Trophoblast cell (in vitro differentiated cells and primary cell): ENCODE results near the gene C11orf68.

Experiments used
- DNase-seq, 2 donors: peaks; one replicate each; pipeline ENCODE4 v3.0.0-alpha.2; 2016
- H2AFZ ChIP-seq: 2 replicates; pipeline ENCODE4 v1.6.1; 2013; ENCODE audit warnings: low read length, moderate library complexity, mild to moderate bottlenecking; ENCODE audit not compliant: insufficient read depth, poor library complexity
- H2AK5ac ChIP-seq: 2 replicates; pipeline ENCODE4 v1.6.1; 2013; ENCODE audit warnings: mild to moderate bottlenecking, low read length
- H2BK120ac ChIP-seq: 2 replicates; pipeline ENCODE4 v1.6.1; 2013; ENCODE audit warnings: low read length, mild to moderate bottlenecking, moderate library complexity; ENCODE audit not compliant: insufficient read depth, poor library complexity
- H2BK12ac ChIP-seq: 2 replicates; pipeline ENCODE4 v1.6.1; 2013; ENCODE audit warnings: mild to moderate bottlenecking, low read length, moderate library complexity
- H2BK5ac ChIP-seq: 2 replicates; pipeline ENCODE4 v1.6.1; 2013; ENCODE audit warnings: low read length, low read depth, moderate library complexity, mild to moderate bottlenecking; ENCODE audit not compliant: poor library complexity
- H3K14ac ChIP-seq: 2 replicates; pipeline ENCODE4 v1.6.1; 2013; ENCODE audit warnings: mild to moderate bottlenecking, low read length
- H3K18ac ChIP-seq: 2 replicates; pipeline ENCODE4 v1.6.1; 2013; ENCODE audit warnings: mild to moderate bottlenecking, low read length
- H3K23ac ChIP-seq: 2 replicates; pipeline ENCODE4 v1.6.1; 2013; ENCODE audit warnings: low read length
- H3K27ac ChIP-seq: 2 replicates; pipeline ENCODE4 v1.5.1; 2013; ENCODE audit warnings: low read depth, mild to moderate bottlenecking, inconsistent platforms, low read length, moderate library complexity
- H3K27me3 ChIP-seq: 2 replicates; pipeline ENCODE4 v1.6.1; 2013; ENCODE audit warnings: inconsistent platforms, mild to moderate bottlenecking, low read length, moderate library complexity; ENCODE audit not compliant: insufficient read depth
- H3K36me3 ChIP-seq, 2 experiments: 1 replicate in 1 of 2; 2 replicates in 1 of 2; pipeline ENCODE4 v1.6.1; 2013; ENCODE audit warnings: low read length in 2 of 2, mild to moderate bottlenecking in 2 of 2, moderate library complexity in 1 of 2; ENCODE audit not compliant: insufficient read depth in 2 of 2, control insufficient read depth in 1 of 2
- H3K4ac ChIP-seq: 2 replicates; pipeline ENCODE4 v1.6.1; 2013; ENCODE audit warnings: low read depth, mild to moderate bottlenecking, low read length, moderate library complexity
- H3K4me1 ChIP-seq, 2 experiments: 1 replicate in 1 of 2; 2 replicates in 1 of 2; pipeline ENCODE4 v1.6.1; 2013; ENCODE audit warnings: low read length in 2 of 2, mild to moderate bottlenecking in 2 of 2, moderate library complexity in 1 of 2; ENCODE audit not compliant: insufficient read depth in 2 of 2, control insufficient read depth in 1 of 2
- H3K4me2 ChIP-seq: 2 replicates; pipeline ENCODE4 v1.6.1; 2013; ENCODE audit warnings: inconsistent platforms, mild to moderate bottlenecking, low read length, moderate library complexity
- H3K4me3 ChIP-seq: 2 replicates; pipeline ENCODE4 v1.5.1; 2013; ENCODE audit warnings: mild to moderate bottlenecking, low read depth, low read length, inconsistent platforms
- H3K79me1 ChIP-seq: one replicate; pipeline ENCODE4 v1.6.1; 2013; ENCODE audit warnings: low read length
- H3K79me2 ChIP-seq: 2 replicates; pipeline ENCODE4 v1.6.1; 2013; ENCODE audit warnings: low read length, mild to moderate bottlenecking; ENCODE audit not compliant: control insufficient read depth, insufficient read depth, poor library complexity
- H3K9ac ChIP-seq: 2 replicates; pipeline ENCODE4 v1.6.1; 2013; ENCODE audit warnings: mild to moderate bottlenecking, low read length
- H3K9me3 ChIP-seq: 2 replicates; pipeline ENCODE4 v1.6.1; 2013; ENCODE audit warnings: low read depth, mild to moderate bottlenecking, control low read depth, inconsistent platforms, low read length; ENCODE audit not compliant: insufficient read depth
- H4K12ac ChIP-seq: 2 replicates; pipeline ENCODE4 v1.6.1; 2013; ENCODE audit warnings: low read depth, mild to moderate bottlenecking, low read length, moderate library complexity
- H4K8ac ChIP-seq: 2 replicates; pipeline ENCODE4 v1.6.1; 2013; ENCODE audit warnings: low read depth, mild to moderate bottlenecking, low read length, moderate library complexity
- H4K91ac ChIP-seq: one replicate; pipeline ENCODE4 v1.6.1; 2013; ENCODE audit warnings: low read depth, mild to moderate bottlenecking, low read length, moderate library complexity
- WGBS: extraction: QIAGEN DNeasy Blood & Tissue Kit; methylation state at CpG from one replicate; pipeline ENCODE4 v1.1.7; 2013; ENCODE audit warnings: missing lambda C conversion rate; ENCODE audit not compliant: insufficient read length, insufficient coverage; ENCODE audit errors: extremely low coverage; 5-methylcytosine and 5-hydroxymethylcytosine counted together

The C11orf68 gene

DNA sequence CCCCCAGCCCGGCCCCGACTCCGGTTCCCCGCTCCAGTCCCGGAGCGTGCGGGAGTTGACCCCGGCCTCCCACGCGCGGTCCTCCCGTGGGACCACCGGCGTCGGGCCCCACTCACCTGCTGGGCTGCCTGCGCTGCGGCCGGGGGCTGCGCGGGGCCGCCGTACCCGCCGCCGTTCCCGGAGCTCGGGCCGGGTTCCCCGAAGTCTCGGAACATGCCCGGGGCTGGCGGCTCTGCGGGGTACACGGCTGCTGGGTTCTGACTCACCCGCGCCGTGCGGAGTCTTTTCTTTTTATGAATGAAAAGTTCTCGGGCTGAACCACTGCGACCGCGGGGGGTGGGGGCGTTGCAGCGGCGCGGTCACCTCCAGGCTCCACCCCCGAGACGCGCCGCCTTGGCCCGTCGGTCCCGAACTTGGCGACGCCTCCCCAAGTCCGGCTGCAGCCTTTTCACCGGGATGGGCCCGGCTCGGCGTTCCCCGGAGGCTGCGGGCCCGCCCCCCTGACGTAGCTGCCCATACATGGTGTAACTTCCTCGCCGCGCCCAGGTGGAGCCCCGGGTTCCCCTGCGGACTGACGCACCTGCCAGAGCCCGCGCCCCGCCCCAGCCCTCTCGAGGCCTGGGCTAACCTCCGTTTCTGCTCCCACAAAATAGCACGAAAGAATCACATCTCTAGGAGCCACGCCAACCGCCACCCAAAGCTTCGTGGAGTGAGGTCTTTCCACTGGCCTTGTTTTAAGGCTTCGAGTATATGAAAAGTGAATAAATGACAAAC is 18.6 kb downstream of the C11orf68 start, which contains the start of gene FOSL1:
Gene FOSL1 (minus strand): TSS at position 264 of the 774 bp plus-strand sequence. CDS start 49 bp downstream, at position 215.
- Histone ChIP-seq H3K36me3 (peaks cover 0 to 5% of the 10 kb centered on the region in 2 experiments), H2BK12ac (peak within 1 kb of the TSS; percentile 21), H3K4me1 (peaks cover 33 to 38% of the 10 kb centered on the region in 2 experiments)

DNA sequence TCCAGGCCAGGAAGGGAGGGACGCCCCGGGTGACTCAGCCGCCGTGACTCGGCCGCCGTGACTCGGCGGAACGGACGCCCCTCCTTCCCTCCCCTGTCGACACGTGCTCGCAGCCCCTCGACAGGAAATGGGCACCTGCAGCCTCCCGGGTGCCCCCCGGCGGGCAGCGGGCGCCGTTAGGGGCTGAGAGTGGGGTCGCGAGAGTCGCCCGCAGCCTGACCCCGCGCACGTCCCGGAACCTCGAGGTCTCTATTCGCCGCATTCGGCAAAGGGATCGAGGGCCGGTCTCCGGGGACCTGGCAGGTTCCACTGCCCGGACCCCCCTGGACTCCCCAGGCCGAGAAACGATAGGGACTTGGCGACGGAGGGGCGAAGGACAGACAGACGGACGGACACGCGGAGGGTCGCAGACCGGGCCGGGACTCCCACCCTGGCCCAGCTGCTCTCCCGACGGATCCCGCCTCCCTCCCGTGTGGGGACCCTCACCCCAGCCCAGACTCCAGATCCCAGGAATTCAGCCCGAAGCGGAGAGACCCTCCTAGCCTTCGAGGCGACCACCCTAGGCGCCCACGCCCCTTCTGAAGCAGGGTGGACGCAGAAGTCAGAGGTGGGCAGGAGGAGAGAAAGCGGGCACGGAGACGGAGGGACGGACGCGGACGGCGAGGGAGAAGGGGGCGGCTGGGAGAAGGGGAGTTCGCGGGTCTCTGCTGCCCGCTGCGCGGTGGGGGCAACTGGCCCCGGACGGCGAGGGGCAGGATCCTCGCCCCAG is 19.3 kb downstream of the C11orf68 start:
- WGBS, result no CpG with 5 or more reads among the region's 78 CpGs
- H2BK120ac ChIP-seq, result peak overlapping the region; percentile 85
- peaks cover 20% of the 10 kb centered on the region for H3K79me1 ChIP-seq
- H2BK12ac ChIP-seq, result peak overlapping the region; percentile 21
- peak; percentile 46 to 61 for DNase-seq
- H3K79me2 ChIP-seq, result peaks cover 8% of the 10 kb centered on the region
- H3K4me1 ChIP-seq, result peaks cover 33 to 38% of the 10 kb centered on the region in 2 experiments
- H4K91ac ChIP-seq, result peak overlapping the region; percentile 90
- peak overlapping the region; percentile 49 for H4K12ac ChIP-seq
- peak overlapping the region; percentile 26 for H3K4ac ChIP-seq
- H2AK5ac ChIP-seq, result peak overlapping the region; percentile 27
- H3K36me3 ChIP-seq, result peaks cover 0 to 5% of the 10 kb centered on the region in 2 experiments
- H3K9ac ChIP-seq, result peak overlapping the region; percentile 1
- peak overlapping the region; percentile 81 for H3K18ac ChIP-seq
- peaks cover 13% of the 10 kb centered on the region for H3K27me3 ChIP-seq
- H3K4me2 ChIP-seq, result peak overlapping the region; percentile 85
- H2BK5ac ChIP-seq, result peak overlapping the region; percentile 8
- H3K23ac ChIP-seq, result no peak overlapping the region
- H3K14ac ChIP-seq, result peak overlapping the region; percentile 56
- no peaks in the 10 kb centered on the region for H3K9me3 ChIP-seq
- H3K27ac ChIP-seq, result peak overlapping the region; percentile 32
- peak overlapping the region; percentile 38 for H2AFZ ChIP-seq
- peak overlapping the region; percentile 61 for H3K4me3 ChIP-seq
- H4K8ac ChIP-seq, result peak overlapping the region; percentile 89

More for the DNA sequence above, 18.6 kb downstream of the C11orf68 start, which contains the start of gene FOSL1:
- peak; percentile 88 to 92 for DNase-seq
- Histone ChIP-seq H3K14ac (peak within 1 kb of the TSS; percentile 56), H3K79me2 (peaks cover 8% of the 10 kb centered on the region), H3K27me3 (peaks cover 13% of the 10 kb centered on the region), H3K4me2 (peak within 1 kb of the TSS; percentile 85), H3K23ac (no peak within 1 kb of the TSS), H4K91ac (peak within 1 kb of the TSS; percentile 90), H3K4ac (peak within 1 kb of the TSS; percentile 26), H3K9ac (peak within 1 kb of the TSS; percentile 1), H2BK5ac (peak within 1 kb of the TSS; percentile 8), H4K8ac (peak within 1 kb of the TSS; percentile 89), H2BK120ac (peak within 1 kb of the TSS; percentile 85), H3K79me1 (peaks cover 20% of the 10 kb centered on the region), H3K9me3 (no peaks in the 10 kb centered on the region), H3K4me3 (peak within 1 kb of the TSS; percentile 61), H4K12ac (peak within 1 kb of the TSS; percentile 49), H3K27ac (peak within 1 kb of the TSS; percentile 32), H2AK5ac (peak within 1 kb of the TSS; percentile 27), H3K18ac (peak within 1 kb of the TSS; percentile 81), H2AFZ (peak within 1 kb of the TSS; percentile 38)
- no CpG with 5 or more reads among the region's 80 CpGs for WGBS

DNA sequence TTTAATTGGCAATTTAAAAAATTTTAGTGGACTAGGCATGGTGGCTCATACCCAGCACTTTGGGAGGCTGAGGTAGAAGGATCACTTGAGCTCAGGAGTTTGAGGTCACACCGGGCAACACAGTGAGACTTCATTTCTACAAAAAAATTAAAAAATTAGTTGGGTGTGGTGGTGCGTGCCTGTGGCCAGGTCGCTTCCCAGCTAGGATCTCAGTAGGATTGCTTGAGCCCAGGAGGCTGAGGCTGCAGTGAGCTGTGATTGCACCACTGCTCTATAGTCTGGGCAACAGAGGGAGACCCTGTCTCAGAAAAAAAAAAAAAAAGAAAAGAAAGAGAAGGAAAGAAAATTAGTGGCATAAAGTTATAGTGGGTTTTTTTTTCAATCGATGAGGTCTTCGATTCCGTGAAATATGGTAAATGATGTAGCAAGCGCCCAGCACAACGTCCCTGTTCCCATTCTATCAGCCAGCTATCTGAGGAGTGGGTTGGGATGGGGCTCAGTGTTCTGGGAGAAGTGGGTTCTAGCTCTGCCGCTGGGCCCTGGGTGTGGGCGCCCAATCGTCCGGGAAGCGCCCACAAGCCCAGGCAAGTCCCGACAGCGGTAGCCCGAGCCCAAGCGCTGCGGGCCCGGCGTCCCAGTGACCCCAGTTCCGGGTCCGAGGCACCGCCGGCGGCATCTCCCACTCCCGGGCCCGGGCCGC is 20.1 kb downstream of the C11orf68 start:
- peak overlapping the region; percentile 32 for H3K27ac ChIP-seq
- H3K18ac ChIP-seq, result peak overlapping the region; percentile 81

DNA sequence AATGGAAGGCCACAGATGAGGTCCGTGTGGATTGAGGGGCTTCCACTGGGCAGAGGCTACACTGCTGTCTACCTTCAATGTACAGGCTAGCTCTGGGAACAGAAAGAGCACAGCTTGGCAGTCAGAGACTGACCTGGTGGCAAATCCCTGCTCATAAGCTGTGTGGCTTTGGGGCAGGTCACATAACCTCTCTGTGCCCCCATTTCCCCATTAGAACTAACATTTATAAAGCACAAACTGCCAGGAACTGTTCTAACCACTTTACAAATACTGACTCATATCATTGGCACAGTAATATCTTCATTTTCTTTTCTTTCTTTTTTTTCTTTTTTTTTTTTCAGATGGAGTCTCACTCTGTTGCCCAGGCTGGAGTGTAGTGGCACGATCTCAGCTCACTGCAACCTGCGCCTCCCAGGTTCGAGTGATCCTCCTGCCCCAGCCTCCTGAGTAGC is 21.8 kb downstream of the C11orf68 start:
- Histone ChIP-seq H4K12ac (no peak overlapping the region), H2BK5ac (no peak overlapping the region), H3K36me3 (peaks cover 0 to 10% of the 10 kb centered on the region in 2 experiments), H3K27ac (no peak overlapping the region), H2BK12ac (no peak overlapping the region), H3K4ac (no peak overlapping the region), H3K4me1 (peaks cover 20 to 23% of the 10 kb centered on the region in 2 experiments), H4K91ac (no peak overlapping the region), H3K14ac (no peak overlapping the region), H3K9ac (no peak overlapping the region), H2AFZ (no peak overlapping the region), H4K8ac (no peak overlapping the region), H3K79me2 (peaks cover 8% of the 10 kb centered on the region), H3K79me1 (peaks cover 14% of the 10 kb centered on the region), H3K4me2 (no peak overlapping the region), H3K18ac (no peak overlapping the region), H3K27me3 (peaks cover 13% of the 10 kb centered on the region), H3K4me3 (no peak overlapping the region), H2AK5ac (no peak overlapping the region), H2BK120ac (no peak overlapping the region), H3K23ac (no peak overlapping the region), H3K9me3 (no peaks in the 10 kb centered on the region)
- no peak for DNase-seq
- no CpG with 5 or more reads among the region's 4 CpGs for WGBS

More for the DNA sequence above, 20.1 kb downstream of the C11orf68 start:
- H4K91ac ChIP-seq, result peak overlapping the region; percentile 90
- H3K14ac ChIP-seq, result peak overlapping the region; percentile 56
- H3K23ac ChIP-seq, result no peak overlapping the region
- peak overlapping the region; percentile 49 for H4K12ac ChIP-seq
- peaks cover 13% of the 10 kb centered on the region for H3K27me3 ChIP-seq
- peak overlapping the region; percentile 80 for H3K4ac ChIP-seq
- H4K8ac ChIP-seq, result peak overlapping the region; percentile 89
- H3K4me3 ChIP-seq, result peak overlapping the region; percentile 61
- peak overlapping the region; percentile 42 for H2BK12ac ChIP-seq
- no peak for DNase-seq
- H3K9me3 ChIP-seq, result no peaks in the 10 kb centered on the region
- H3K79me2 ChIP-seq, result peaks cover 8% of the 10 kb centered on the region
- H2BK5ac ChIP-seq, result peak overlapping the region; percentile 8
- H3K79me1 ChIP-seq, result peaks cover 20% of the 10 kb centered on the region
- peak overlapping the region; percentile 85 for H2BK120ac ChIP-seq
- no peak overlapping the region for H3K9ac ChIP-seq
- no peak overlapping the region for H2AK5ac ChIP-seq
- peak overlapping the region; percentile 38 for H2AFZ ChIP-seq
- WGBS, result no CpG with 5 or more reads among the region's 28 CpGs
- H3K36me3 ChIP-seq, result peaks cover 0 to 5% of the 10 kb centered on the region in 2 experiments
- H3K4me1 ChIP-seq, result peaks cover 33 to 38% of the 10 kb centered on the region in 2 experiments
- H3K4me2 ChIP-seq, result peak overlapping the region; percentile 85
